GM12801 (cell line): Measurements from ENCODE around the gene PTGDS.

ENCODE experiments used
- CTCF ChIP-seq: IDR thresholded peaks from one replicate; pipeline ENCODE4 v1.5.1; 2011; ENCODE audit warnings: control low read depth; ENCODE audit not compliant: insufficient read length; ENCODE audit errors: extremely low read depth

The PTGDS gene

GRCh38 chr9:136978865-136979544, 1.7 kb downstream of the PTGDS start:
- TF ChIP-seq CTCF, result no peak

GRCh38 chr9:136979769-136980587, 2.7 kb downstream of the PTGDS start:
- TF ChIP-seq CTCF, result no peak

GRCh38 chr9:136980669-136981478, 3.6 kb downstream of the PTGDS start:
- TF ChIP-seq CTCF, result no peak

GRCh38 chr9:136981588-136982231, 4.4 kb downstream of the PTGDS start:
- no peak for TF ChIP-seq CTCF

GRCh38 chr9:136982232-136983051, 5.1 kb downstream of the PTGDS start, which contains the start of gene LCNL1:
Gene LCNL1 (plus strand): TSS chr9:136982993. CDS start chr9:136983587, 594 bp downstream.
- no peak for TF ChIP-seq CTCF

- TF ChIP-seq CTCF, result no peak
Observed at GRCh38 chr9:136983167-136983566, 5.9 kb downstream of the PTGDS start.
